ENCODE measurements around the gene NPHP3.
A peak's percentile ranks its signal among the peaks of the same experiment; 100 is the strongest.

Gene NPHP3

DNA sequence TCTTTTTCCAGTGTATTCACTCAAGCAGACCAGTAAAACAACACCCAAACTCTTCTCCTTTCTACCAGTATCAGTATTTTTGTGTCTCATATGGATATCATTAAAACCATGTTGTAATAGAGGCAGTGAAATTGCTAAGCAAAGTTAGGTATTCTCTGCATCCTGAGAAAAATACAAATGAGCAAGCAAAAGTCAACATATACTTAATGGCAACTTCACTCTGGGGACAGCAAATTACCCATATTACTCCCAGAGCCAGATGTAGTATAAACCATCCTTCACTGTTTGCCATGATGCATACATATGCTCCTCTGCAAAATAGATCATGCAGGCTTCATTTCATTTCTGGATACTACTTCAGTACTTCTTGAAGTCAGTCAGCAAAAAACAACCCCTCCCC, 40.0 kb downstream of the NPHP3 start:
- DNase-seq (ENCODE audit: low spot score) = no peak

DNA sequence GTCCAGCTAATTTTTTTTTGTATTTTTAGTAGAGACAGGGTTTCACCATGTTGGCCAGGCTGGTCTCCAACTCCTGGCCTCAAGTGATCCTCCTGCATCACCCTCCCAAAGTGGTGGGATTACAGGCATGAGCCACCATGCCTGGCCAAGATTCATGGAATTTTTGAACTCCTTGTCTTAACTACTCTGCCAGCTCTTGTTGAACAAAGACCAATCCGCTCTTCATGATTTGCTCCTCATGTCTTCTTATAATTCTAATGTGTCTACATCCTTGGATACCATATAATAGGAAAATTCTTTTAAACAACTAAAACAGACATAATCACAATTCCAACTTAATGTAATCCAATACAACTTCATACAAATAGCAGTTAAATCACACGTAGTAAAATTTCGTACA, 40.8 kb downstream of the NPHP3 start:
- DNase-seq (ENCODE audit: low spot score) = no peak

DNA sequence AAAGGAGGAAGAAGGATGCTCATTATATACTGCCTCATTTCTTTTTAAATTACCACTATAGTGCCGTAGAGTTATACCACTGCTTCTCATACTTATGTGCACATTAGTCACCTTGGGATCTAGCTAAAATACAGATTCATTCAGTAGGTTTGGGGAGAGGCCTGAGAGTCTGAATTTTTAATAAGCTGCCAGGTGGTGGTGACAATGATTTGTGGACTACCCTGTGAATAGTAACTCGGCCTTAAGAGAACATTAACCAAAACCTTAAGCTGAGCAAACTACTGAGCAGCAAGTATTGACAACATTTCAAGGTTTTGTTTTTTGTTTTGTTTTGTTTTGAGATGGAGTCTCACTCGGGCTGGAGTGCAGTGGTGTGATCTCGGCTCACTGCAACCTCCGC, 42.3 kb downstream of the NPHP3 start:
- DNase-seq (ENCODE audit: low spot score) = no peak

DNA sequence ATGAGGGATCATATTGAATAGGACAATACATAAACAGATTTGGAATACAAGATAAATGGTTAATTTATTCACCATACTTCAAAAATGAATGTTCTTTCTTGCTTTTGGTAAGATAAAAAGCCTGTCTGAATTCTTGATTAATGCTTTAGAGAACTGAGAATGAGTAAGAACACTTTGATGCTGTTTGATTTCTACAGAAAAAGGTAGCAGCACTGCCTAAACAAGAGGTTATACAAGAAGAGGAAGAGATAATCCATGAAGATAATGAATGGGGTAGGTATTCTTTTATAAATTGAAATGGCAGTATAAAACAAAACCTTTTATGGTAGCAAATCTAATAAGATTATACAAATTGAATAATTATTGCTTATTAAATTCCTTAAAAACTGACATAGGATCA, 46.8 kb downstream of the NPHP3 start:
- no peak for DNase-seq (ENCODE audit: low spot score)

DNA sequence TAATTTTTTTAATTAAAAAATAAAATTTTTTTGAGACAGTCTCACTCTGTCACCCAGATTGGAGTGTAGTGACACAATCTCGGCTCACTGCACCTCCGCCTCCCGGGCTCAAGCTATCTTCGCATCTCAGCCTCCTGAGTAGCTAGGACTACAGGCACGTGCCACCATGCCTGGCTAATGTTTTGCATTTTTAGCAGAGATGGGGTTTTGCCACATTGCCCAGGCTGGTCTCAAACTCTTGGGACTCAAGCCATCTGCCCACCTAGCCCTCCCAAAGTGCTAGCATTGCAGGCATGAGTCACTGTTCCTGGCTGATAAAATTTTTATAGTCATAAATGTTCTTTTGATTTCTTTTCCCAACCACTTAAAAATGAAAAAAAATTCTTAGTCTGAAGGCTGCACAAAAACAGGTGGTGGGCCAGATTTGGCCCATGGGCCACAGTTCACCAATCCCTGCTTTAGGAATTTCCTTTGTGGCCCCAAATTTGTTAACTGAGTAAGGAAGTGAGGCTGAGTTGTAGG, 52.9 kb downstream of the NPHP3 start:
- DNase-seq (ENCODE audit: low spot score) = no peak

DNA sequence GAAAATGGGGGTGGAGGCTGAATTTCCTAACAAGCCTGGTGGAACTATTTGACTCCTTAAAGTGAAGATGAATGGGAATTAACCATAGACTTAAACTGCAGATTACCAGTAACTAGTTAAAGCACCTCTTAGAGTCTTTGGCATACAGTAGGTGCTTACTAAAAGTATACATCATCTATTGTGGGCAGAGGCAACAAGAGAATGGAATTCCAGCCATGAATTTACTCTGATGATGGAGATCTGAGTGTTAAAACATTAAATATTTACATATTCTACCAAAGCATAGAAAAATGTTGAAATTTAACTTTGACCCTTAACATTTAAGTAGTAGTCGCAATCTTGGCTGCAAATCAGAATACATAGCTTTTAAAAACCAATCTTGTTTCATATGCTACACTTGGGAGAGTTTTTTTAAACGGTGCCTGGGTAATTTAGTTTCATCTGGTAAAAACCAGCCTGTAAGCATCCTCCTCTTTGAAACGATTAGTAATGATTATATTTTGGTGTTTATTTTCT, 56.9 kb downstream of the NPHP3 start:
- DNase-seq (ENCODE audit: low spot score) = no peak

DNA sequence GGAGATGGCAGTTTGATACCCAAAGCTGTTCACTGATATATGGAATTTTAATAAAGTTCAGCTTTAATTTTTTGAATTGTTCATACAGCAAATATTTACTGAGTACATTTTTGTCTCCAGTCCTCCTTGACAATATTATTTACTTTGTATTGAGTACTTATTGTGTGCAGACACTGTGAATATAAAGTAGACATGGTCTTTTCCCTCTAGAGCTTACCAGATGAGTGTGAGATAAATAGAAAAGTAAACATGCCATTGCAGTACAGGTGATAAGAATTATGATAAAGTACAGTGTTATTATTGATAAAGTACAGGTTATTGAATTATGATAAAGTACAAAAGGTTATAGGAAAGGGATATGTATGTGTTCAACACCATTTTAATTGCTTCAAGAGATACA, 60.0 kb downstream of the NPHP3 start:
- DNase-seq (ENCODE audit: low spot score) = no peak

DNA sequence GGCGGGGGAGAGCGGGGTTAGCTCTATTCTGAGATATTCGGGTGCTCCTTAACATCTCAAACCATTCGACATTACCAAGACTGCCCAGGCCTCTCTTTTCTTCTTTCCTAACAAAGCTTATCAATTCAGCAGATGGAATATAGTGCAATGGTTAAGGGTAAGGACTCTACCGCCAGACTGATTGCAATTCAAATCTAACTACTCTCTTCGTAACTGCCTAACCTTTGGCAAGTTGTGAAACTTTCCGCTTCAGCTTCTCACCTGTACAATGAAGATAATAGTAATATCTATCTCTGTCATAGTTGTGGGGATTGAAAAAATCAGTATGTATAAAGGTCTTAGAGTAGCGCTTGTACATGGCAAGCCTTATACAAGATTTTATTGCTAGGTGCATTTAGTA, 61.1 kb downstream of the NPHP3 start:
- DNase-seq (ENCODE audit: low spot score) = no peak

DNA sequence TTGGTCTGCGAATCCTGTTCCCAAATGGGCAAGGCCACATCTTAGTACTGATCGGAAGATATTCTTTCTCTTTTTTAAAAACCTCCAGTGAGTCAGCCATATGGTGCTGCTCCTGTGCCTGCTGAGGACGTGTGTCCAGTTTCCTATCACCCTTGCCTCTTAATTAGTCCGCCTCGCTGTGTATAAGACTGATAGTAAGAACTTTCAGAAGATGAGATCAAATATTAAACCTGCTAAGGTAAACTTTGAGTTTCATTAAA, 61.5 kb downstream of the NPHP3 start:
- DNase-seq (ENCODE audit: low spot score) = no peak

DNA sequence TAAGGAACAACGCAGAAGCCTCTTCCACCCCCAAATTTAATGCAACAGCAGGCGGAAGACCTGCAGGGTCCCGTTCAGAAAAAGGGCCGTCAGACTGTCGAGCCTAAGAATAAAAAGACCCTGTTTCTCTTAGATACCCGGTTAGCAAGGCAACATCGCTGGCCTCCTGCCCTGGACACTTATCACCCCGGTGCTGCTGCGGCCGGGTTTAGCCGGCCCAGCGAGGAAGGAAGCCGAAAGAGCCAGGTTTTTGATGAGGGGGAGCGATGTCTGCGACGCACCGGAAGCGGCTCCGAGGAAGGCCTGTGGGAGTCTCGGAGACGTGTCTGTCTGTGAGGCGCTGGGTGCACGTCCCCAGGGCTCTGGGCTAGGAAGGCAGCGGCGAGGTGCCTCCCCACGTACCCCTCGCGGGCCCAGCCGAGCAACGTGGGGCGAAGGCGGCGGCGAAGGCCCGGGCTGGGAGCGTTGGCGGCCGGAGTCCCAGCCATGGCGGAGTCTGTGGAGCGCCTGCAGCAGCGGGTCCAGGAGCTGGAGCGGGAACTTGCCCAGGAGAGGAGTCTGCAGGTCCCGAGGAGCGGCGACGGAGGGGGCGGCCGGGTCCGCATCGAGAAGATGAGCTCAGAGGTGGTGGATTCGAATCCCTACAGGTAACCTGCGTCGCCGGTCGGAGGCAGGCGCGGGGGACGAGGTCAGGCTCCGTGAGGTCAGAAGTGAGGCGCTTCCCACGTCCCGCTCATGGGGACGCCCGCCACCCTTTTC, 62.0 kb downstream of the NPHP3 start, which contains the start of gene UBA5:
Gene UBA5 (plus strand): TSS at position 278 of the 759 bp plus-strand sequence. CDS start 209 bp downstream, at position 487.
- DNase-seq (ENCODE audit: low spot score) = peak; percentile 82

DNA sequence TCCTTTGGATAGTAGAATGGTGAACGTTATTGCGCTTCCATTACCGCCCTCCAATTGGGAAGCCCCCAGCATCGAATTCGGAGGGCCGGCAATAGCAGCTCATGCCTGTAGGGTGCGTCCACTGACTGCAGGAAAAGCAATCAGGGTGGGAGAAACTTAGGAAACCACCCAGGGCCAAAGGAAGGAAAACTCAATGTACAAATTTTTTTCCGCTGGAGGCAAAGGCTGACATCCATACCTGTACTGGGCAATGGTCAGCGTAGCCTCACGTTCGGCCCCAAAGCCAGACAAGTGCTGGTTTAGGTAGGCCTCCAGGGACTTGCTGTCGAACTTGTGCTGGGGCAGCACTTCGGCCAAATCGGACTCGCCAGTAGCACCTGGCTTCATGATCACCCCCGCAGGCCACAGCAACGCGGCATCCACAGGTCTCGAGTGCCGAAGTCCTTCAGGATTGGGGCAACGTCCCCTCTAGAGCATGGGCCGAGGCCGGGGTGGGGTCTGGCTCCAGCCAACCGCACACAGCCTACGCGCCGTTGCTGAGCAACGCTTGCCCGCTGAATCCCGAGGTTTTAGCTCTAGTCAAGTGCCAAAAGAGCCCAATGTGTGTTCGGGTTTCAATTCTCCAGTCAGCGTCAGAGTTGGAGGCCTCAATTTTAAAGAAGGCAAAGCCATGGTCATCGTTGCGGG, 62.7 kb downstream of the NPHP3 start, which contains the start of gene ACAD11:
Gene ACAD11 (minus strand): TSS at position 445 of the 687 bp plus-strand sequence. CDS start 58 bp downstream, at position 387.
- DNase-seq (ENCODE audit: low spot score) = peak; percentile 81

DNA sequence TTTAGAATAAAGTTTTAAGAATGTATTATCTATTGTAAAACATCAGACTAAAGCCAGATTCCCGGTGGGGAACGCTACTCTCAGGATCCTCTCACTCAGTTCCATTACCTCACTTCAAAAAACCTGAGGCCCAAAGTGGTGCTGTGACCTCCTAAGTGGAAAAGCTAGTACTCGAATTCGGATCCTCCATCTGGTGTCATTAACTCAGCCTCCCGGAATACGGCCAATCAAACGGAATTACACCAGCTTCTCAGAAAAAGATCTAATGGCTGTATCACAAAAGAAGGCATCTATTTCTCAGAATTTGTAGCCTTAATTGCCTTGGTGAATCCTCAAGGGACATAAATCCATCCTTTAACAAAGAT, 63.2 kb downstream of the NPHP3 start:
- peak; percentile 27 for DNase-seq (ENCODE audit: low spot score)

DNA sequence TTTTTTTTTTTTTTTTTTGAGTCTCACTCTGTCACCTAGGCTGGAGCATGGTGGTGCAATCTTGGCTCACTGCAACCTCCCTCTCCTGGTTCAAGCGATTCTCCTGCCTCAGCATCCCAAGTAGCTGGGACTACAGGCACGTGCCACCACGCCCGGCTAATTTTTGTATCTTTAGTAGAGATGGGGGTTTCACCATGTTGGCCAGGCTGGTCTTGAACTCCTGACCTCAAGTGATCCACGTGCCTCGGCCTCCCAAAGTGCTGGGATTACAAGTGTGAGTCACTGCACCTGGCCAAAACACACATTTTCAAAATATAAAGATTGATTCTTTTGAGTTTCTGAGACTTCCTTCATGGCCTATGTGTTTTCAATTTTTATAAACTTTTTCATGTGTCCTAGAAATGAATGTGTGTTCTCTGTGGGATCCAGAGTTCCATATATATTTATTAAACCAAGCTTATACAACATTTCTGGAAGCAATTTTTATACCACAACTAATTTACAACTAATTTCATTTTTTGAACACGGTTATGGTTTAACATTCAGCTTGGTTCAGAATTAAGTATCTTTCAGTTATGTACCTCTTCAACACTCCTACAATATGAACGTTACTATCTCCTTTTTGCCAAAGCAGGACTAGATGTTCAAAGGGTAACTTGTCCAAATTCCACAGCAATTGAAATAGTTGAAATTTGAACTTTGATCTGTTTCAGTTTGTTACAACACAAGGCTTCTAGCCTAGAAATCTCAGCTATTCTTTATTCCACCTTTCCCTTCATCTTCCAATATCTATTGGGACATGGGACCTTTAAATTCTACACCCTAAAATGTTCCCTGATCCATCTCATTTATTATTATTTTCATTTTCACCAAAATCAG, 64.1 kb downstream of the NPHP3 start:
- DNase-seq (ENCODE audit: low spot score) = no peak

DNA sequence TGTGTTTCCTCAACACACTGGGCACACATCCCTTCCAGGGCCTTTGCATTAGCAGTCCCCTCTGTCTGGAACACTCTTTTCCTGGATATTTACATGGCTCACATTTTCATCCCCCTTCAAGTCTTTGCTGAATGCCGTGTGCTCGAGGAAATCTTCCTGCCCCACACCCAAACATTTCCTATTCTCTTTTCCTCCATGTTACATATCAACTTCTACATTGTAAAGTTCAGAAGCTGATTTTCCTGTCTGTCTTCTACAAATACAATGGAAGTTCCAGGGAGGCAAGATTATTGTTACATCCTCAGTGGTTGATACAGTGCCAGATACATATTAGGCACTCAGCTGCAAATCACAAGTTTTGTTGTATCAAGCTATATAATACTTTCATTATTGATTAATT, 66.7 kb downstream of the NPHP3 start:
- DNase-seq (ENCODE audit: low spot score) = no peak

DNA sequence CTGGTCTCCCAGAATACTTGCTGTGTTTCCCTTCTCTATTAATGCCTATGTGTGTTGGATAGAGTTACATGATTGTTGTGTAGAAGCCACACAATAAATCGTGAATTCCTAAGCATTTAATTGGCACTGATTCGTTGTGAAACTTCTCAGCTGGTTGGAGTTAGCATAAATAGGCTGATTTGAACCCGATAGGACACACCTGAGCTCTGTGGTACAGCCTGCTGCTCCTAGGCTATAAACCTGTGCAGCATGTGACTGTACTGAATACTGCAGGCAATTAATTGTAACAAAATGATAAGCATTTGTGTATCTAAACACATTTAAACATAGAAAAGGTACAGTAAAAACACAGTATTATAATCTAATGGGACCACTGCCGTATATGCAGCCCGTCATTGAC, 67.5 kb downstream of the NPHP3 start:
- DNase-seq (ENCODE audit: low spot score) = no peak

DNA sequence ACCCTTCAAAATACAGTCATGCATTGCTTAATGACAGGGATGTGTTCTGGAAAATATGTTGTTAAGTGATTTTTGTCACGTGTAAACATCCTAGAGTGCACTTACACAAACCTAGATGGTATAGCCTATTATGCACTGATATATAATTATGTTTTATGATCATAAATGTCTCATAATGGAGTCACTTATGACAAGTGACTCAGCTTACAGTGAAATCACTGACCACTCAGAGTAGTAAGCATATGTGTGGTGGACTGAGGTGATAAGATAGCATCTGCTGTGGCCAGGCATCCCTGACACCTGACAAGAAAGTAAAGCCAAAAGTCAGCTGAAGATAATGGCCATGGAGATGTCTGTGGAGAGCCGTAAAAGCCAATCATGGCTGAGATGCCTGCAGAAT, 68.0 kb downstream of the NPHP3 start:
- no peak for DNase-seq (ENCODE audit: low spot score)

DNA sequence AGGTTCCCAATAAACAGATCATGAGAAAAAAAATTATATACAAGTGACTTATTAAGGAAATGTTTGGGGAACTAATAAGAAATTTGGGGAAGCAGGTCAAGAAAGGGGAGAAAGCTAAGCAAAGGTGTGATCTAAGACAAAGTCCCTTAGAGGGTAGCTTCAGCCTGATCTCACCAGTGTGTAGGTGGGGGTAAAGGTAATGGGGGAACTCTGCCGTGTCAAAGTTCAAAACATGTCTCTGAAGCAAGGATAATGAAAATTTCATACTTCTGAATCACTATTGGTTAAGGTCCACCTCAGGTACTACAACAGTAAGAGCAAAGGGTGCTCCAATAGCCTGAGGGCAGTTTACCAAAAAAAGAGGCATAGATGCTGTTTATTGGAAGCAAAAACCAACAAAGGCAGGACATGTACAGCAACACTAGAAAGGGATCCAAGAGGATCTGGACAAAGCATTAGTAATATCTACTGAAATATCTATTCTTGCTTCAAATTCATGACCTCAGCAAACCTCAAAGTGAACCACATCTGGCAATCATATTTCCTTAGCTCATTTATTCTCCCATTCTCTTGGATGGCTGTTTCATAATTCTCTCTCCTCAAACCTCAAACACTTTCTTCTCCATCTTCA, 69.5 kb downstream of the NPHP3 start:
- DNase-seq (ENCODE audit: low spot score) = peak; percentile 60

DNA sequence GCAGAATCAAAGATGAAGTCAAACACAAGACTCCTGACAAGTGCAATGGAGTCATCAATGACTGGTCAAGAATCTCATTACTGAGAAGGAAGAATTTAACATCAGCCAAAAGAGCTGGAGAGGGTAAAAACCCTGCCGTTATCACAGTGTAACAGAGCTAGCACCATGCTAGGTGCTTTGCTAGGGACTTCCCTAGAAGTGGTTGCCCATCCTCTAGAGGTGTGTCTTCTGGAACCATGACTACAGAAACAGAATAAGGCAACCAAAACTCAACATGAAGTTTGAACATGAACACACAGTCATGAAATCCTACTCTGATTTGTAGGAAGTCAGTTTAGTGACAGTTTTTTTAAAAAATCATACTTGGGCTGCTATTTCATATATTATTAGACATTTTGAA, 72.1 kb downstream of the NPHP3 start:
- no peak for DNase-seq (ENCODE audit: low spot score)

DNA sequence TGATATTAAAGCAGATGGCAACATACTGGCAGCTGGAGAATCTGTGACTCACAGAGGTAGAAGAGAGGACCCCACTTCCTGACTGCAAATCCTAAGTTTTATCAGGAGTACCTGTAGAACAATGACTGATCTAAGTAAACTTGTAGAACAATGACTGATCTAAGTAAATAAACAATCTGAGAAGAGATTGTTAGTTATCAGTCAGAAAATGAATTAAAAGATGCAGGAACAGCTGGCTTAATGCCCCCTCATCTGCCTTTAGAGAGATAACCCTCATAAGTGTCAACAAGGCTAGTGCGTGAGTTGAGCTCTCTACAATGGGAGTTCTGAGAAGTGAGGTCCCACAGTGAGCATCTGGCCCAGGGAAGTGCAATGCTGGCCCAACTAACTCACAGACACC, 77.2 kb downstream of the NPHP3 start:
- DNase-seq (ENCODE audit: low spot score) = no peak

DNA sequence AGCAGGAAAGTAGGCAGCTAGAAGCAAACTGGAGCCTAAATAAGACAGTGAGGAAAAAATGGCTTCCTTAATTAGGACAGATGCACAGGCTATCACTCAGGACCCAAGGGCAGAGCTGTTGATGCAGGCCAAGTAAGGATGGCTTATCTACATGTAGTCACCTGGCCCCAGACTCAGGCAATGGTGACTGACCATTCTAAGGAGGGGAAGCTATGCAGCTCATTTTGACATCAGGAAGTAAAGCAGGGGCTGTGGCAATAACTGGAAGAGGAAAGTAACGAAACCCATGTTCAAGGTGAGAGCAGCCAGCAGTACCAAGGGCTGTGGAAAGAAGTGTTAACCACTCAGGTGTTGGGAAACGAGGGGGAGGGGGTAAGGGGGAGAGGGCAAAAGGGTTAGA, 78.8 kb downstream of the NPHP3 start:
- DNase-seq (ENCODE audit: low spot score) = no peak

DNA sequence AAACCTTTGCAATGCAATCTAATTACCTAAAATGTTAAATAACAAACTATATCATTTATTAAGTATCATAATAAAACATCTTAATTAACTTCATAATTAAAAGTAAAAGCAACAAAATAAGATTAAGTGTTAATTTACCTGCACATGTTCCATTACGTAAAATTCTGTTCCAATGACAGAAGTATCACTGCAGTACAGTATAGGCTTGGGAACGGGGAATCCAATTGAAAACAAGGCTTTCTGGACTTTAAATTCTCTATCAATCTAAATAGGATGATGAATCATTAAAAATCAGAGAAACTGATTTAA, 79.7 kb downstream of the NPHP3 start:
- DNase-seq (ENCODE audit: low spot score) = no peak

DNA sequence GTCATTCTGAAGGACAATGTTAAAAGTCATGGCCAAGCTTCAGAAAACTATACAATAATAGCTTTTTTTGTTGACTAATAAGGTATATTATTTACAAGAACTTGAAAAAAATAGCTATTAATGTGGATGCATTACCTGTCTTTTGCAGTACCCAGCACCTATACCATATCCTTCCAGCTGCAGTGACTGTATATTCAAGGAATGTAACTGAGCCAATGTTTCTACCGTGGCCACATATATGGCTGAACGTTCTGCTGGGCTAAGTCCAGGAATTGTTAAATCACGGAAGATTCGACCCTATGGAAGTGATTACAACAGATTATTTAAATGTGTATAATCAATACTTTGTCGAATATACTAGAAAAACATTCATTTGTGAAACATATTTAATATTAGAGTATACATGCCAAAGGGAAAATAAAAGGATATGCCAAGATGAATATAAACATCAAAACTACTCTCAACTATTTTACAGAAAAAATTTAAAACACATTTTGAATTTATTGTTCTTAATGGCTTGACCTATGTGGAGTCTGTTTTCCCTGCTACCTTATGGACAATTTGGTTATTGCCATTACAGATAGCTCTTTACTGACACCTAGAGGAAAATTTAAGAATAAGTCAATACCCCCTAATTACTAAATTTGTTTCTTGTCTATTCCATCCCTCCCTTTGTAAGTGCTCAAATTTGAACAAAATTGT, 80.2 kb downstream of the NPHP3 start:
- peak; percentile 57 for DNase-seq (ENCODE audit: low spot score)
